GM12891 (cell line): ENCODE data around the gene SIGLEC9.
"Not testable (repeated sequence)": the region's sequence is repeated elsewhere in the genome, so short reads cannot be mapped to it uniquely, and the experiment has no call there.

Source experiments
- DNase-seq: peaks from one replicate; pipeline ENCODE4 v3.0.0; 2011; ENCODE audit warnings: low spot score; ENCODE audit not compliant: insufficient read length
- FAIRE-seq: peaks from 2 replicates; lab custom pipeline; 2011; peaks lifted over from hg19 to GRCh38; lab: Jason Lieb, UNC
- PAX5 ChIP-seq: IDR thresholded peaks from 2 replicates; pipeline ENCODE4 v1.6.1; 2011; ENCODE audit warnings: low read length, moderate library complexity, mild to moderate bottlenecking; ENCODE audit not compliant: insufficient read depth, severe bottlenecking
- POLR2A ChIP-seq: IDR thresholded peaks from 2 replicates; pipeline ENCODE4 v1.6.1; 2011; ENCODE audit warnings: low read depth, low read length, control low read depth
- POLR2AphosphoS5 ChIP-seq: IDR thresholded peaks from 2 replicates; pipeline ENCODE4 v1.6.1; 2011; ENCODE audit warnings: low read depth, low read length, control low read depth
- POU2F2 ChIP-seq: IDR thresholded peaks from 2 replicates; pipeline ENCODE4 v1.6.1; 2011; ENCODE audit warnings: low read depth, mild to moderate bottlenecking, control low read depth, low read length, moderate library complexity
- SPI1 ChIP-seq: IDR thresholded peaks from 2 replicates; pipeline ENCODE4 v1.6.1; 2011; ENCODE audit warnings: low read depth, low read length, control low read depth
- TAF1 ChIP-seq: IDR thresholded peaks from 2 replicates; pipeline ENCODE4 v1.6.1; 2011; ENCODE audit warnings: low read depth, low read length, control low read depth

The SIGLEC9 gene

GRCh38 chr19:51141181-51141580 is 16.5 kb downstream of the SIGLEC9 start:
- no peak for FAIRE-seq
- TF ChIP-seq TAF1 (no peak), SPI1 (no peak), POLR2AphosphoS5 (no peak), POLR2A (no peak), POU2F2 (no peak), PAX5 (no peak)
- no peak for DNase-seq

GRCh38 chr19:51142119-51142518 is 17.4 kb downstream of the SIGLEC9 start, which contains the start of gene SIGLEC7:
TSS of gene SIGLEC7 (plus strand) at chr19:51142301. CDS start at chr19:51142370, 69 bp downstream.
- FAIRE-seq = no peak
- TF ChIP-seq POLR2A = no peak
- no peak for TF ChIP-seq TAF1
- TF ChIP-seq PAX5 = no peak
- TF ChIP-seq POU2F2 = no peak
- no peak for TF ChIP-seq POLR2AphosphoS5
- no peak for TF ChIP-seq SPI1
- DNase-seq = no peak

- FAIRE-seq = not testable (repeated sequence)
These were observed 18.2 kb downstream of the SIGLEC9 start for GRCh38 chr19:51142809-51143475.

DNA sequence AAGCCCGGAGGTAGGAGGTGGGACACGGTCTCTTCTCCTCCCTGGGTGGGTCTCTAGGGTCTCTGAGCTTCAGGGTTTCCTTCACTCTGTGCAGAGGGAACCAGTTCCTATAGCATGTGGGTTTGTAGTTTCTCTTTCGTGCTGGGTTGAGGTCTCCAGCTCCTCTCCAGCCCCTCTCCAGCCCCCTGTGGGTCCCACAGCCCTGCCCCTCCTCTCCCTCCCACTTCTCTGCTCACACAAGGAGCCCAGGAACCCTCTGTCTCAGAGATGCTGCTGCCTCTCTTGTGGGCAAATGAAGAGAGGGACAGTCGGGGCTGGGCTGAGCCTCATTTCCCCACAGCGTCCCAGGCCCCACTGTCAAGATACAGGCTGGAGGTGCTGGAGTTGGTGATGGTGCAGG is 18.8 kb downstream of the SIGLEC9 start:
- TF ChIP-seq POLR2A (no peak), POLR2AphosphoS5 (no peak), POU2F2 (no peak)
- no peak for FAIRE-seq
- no peak for DNase-seq

More at GRCh38 chr19:51142809-51143475, 18.2 kb downstream of the SIGLEC9 start:
- not testable (repeated sequence) for DNase-seq

DNA sequence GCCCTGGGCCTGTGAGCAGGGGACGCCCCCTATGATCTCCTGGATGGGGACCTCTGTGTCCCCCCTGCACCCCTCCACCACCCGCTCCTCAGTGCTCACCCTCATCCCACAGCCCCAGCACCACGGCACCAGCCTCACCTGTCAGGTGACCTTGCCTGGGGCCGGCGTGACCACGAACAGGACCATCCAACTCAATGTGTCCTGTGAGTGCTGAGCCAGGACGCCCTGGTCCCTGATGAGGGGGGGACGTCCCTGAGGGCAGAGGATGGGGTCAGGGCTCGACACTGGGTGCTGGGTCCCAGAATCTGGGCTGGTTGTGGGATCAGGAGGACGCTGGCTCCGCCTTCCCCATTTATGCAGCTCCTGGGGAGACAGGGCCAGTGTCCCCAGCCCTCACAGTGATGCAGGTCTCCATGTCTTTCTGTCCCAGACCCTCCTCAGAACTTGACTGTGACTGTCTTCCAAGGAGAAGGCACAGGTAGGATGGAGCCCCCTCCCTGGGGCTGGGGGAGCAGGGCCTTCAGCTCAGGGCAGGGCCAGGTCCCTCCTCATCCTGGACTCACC is 19.9 kb downstream of the SIGLEC9 start:
- DNase-seq (no peak), FAIRE-seq (no peak)
- TF ChIP-seq POLR2AphosphoS5 = no peak
- TF ChIP-seq SPI1 = no peak
- no peak for TF ChIP-seq TAF1
- TF ChIP-seq PAX5 = no peak
- no peak for TF ChIP-seq POLR2A
- no peak for TF ChIP-seq POU2F2

DNA sequence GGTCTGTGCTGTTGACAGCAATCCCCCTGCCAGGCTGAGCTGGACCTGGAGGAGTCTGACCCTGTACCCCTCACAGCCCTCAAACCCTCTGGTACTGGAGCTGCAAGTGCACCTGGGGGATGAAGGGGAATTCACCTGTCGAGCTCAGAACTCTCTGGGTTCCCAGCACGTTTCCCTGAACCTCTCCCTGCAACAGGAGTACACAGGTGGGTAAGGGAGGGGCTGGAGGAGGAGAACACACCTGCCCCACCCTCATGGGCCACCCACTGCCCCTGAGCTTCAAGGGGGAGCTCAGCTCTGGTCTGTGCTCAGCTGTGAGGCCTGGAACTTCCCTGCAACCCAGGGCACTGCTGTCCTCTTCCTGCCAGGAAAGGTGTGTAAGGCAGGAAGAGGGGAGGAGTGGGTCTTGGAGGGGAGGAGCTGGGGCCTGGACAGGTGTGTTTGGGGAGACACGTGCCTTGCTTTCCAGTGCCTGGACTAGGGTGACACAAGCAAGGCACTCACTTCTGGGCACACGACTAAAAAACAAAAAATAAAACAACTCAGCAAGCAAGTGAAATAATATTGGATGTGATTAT is 21.3 kb downstream of the SIGLEC9 start:
- FAIRE-seq (no peak), DNase-seq (no peak)
- no peak for TF ChIP-seq POLR2A
- no peak for TF ChIP-seq SPI1
- no peak for TF ChIP-seq PAX5
- no peak for TF ChIP-seq POU2F2
- no peak for TF ChIP-seq POLR2AphosphoS5
- TF ChIP-seq TAF1 = no peak

GRCh38 chr19:51146751-51147150 is 22.0 kb downstream of the SIGLEC9 start:
- TF ChIP-seq POLR2AphosphoS5 (no peak), SPI1 (no peak), TAF1 (no peak), PAX5 (no peak), POU2F2 (no peak), POLR2A (no peak)
- FAIRE-seq (no peak), DNase-seq (no peak)

DNA sequence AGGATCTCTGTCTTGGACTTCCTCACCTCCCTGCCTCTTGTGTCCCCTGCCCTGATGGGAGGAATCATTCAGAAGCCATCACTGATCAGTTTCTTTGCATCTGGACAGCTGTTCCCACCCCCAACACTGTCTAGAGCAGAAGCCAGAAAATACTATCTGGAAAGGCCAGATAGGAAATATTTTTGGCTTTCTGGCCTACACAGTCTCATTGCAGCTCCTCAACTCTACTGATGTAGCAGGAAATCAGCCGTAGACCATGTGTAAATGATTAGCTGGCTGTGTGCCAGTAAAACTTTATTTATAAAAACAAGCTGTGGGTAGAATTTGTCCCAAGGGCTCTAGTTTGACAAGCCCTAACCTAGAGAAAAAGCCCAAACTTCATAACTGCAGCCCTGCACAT is 23.0 kb downstream of the SIGLEC9 start:
- no peak for TF ChIP-seq TAF1
- TF ChIP-seq PAX5 = no peak
- TF ChIP-seq POU2F2 = no peak
- no peak for TF ChIP-seq SPI1
- no peak for TF ChIP-seq POLR2A
- no peak for TF ChIP-seq POLR2AphosphoS5
- DNase-seq = no peak
- FAIRE-seq = no peak

GRCh38 chr19:51148580-51148979 is 23.9 kb downstream of the SIGLEC9 start:
- no peak for FAIRE-seq
- DNase-seq = no peak
- TF ChIP-seq TAF1 (no peak), PAX5 (no peak), POLR2A (no peak), SPI1 (no peak), POLR2AphosphoS5 (no peak), POU2F2 (no peak)

DNA sequence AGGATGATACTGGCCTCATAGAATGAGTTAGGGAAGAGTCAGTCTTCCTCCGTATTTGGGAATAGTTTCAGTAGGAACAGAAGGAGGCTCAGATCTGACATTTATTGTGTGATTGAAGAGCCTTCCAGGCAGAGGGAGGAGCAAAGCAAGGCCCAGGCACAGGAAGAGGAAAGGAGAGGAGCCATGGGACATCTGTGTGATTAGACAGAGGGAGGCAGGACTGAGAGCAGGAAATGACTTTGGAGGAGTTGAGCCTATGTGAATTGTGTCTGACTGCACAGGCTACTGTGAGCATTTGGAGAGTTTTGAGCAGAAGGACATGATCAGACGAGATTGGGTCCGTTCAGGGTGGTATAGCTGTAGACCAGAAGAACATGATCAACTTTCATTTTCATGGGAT is 25.9 kb downstream of the SIGLEC9 start:
- FAIRE-seq (no peak), DNase-seq (no peak)
- no peak for TF ChIP-seq SPI1
- TF ChIP-seq POLR2AphosphoS5 = no peak
- TF ChIP-seq POU2F2 = no peak
- no peak for TF ChIP-seq PAX5
- no peak for TF ChIP-seq TAF1
- no peak for TF ChIP-seq POLR2A
